Psoas muscle (tissue), 8 donors: Measurements from ENCODE around the gene ACOXL. TPM values are rescaled to one million over a fixed set of nuclear protein-coding genes. Genes with fewer than 3 reads are reported as not detected.

ENCODE experiments used
- ATAC-seq, 4 donors: fragments of 200-7000 bp; cut with Tn5 transposase; one replicate each; pipeline ENCODE4 v1.9.1; 2020; ENCODE audit warnings: moderate library complexity in 3 of 4, mild to moderate bottlenecking in 2 of 4
- DNase-seq, 2 donors: peaks; one replicate each; pipeline ENCODE4 v3.0.0-alpha.2; 2020
- H3K27ac ChIP-seq: fragments of 200-600 bp; one replicate; pipeline ENCODE4 v1.8.0; 2022
- H3K27me3 ChIP-seq, 3 donors: fragments of 200-600 bp in 1 of 3; one replicate each; pipeline versions ENCODE4 v1.6.1 to v1.8.0; 2013 to 2022; ENCODE audit warnings: low read length in 2 of 3, mild to moderate bottlenecking in 2 of 3, moderate library complexity in 1 of 3; ENCODE audit not compliant: insufficient read depth in 3 of 3
- H3K36me3 ChIP-seq, 2 donors: fragments of 200-600 bp in 1 of 2; one replicate each; pipeline versions ENCODE4 v1.6.1 to v1.8.0; 2013 to 2022; ENCODE audit warnings: low read depth in 1 of 2, mild to moderate bottlenecking in 1 of 2, moderate library complexity in 1 of 2; ENCODE audit not compliant: insufficient read depth in 1 of 2
- H3K4me1 ChIP-seq: fragments of 200-600 bp; one replicate; pipeline ENCODE4 v1.8.0; 2022
- H3K4me3 ChIP-seq: fragments of 200-600 bp; one replicate; pipeline ENCODE4 v1.8.0; 2022; ENCODE audit warnings: mild to moderate bottlenecking
- H3K9me3 ChIP-seq: fragments of 200-600 bp; one replicate; pipeline ENCODE4 v1.8.0; 2022
- WGBS, 3 donors: extraction: QIAGEN DNeasy Blood & Tissue Kit; methylation state at CpG; one replicate each; pipeline versions ENCODE4 v1.1.6 to v1.1.7; 2013; 5-methylcytosine and 5-hydroxymethylcytosine counted together
- intact Hi-C, 2 donors: fragments of 100-400 bp; cut with DNase I; formaldehyde crosslinking; loops; one replicate each; pipeline versions ENCODE4 v1.11.0 to v1.14.2; 2022
- polyA plus RNA-seq, 3 donors: library from polyadenylated mRNA; stranded (reverse); fragments of 200-250 nt; gene quantifications; one replicate each; pipeline ENCODE4 v1.2.3, GENCODE V29; 2013
- total RNA-seq, 4 donors: library from RNA; stranded (reverse); fragmentation: NEBNext Ultra II Directional in 2 of 4; extraction: Animal tissue kit (Norgen Biotek cat#: 25700) in 2 of 4; gene quantifications; one replicate each; pipeline versions ENCODE4 v1.2.1 to v1.2.4, GENCODE V29; 2021 to 2023
- TF ChIP-seq, protein P1 (sequence below): fragments of 200-600 bp; IDR thresholded peaks from one replicate; pipeline ENCODE4 v1.8.0; 2022; ENCODE audit warnings: antibody characterized with exemption
- donor health status: healthy with polysubstance abuse.
- donor health status: DM: no; HTN: no; CAD: no; lungs with moderate emphysema.
- donor health status: Bipolar disorder and iron deficiency.
- donor health status: healthy.
- donor health status: DM: yes; HTN: yes; CAD: no.
- donor health status: DM: no; HTN: no; CAD: no.
- donor health status: DM: no; HTN: no; CAD: no.
- donor health status: DM: yes; HTN: yes; CAD: no.

Gene ACOXL
- total and polyA plus RNA-seq, 7 donors, result 0.01 TPM; not detected in 6

DNA sequence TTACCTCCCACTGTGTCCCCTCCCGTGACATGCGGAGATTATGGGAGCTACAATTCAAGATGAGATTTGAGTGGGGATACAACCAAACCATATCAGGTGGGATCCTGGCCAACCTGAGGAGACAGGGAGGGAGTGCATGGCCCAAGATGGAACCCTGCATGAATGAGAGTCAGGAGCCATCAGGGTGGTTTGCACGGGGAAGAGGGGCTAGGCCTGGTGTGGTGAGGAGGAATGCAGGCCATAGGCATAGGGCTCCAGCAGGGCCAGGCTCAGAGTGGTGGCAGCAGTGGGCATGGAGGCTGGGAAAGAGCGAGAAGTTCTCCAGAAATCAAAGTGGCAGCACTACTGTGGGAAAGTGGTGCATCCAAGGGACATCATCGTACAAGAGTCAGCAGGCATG is 314.3 kb downstream of the ACOXL start:
- intact Hi-C loops, result no loop called here

DNA sequence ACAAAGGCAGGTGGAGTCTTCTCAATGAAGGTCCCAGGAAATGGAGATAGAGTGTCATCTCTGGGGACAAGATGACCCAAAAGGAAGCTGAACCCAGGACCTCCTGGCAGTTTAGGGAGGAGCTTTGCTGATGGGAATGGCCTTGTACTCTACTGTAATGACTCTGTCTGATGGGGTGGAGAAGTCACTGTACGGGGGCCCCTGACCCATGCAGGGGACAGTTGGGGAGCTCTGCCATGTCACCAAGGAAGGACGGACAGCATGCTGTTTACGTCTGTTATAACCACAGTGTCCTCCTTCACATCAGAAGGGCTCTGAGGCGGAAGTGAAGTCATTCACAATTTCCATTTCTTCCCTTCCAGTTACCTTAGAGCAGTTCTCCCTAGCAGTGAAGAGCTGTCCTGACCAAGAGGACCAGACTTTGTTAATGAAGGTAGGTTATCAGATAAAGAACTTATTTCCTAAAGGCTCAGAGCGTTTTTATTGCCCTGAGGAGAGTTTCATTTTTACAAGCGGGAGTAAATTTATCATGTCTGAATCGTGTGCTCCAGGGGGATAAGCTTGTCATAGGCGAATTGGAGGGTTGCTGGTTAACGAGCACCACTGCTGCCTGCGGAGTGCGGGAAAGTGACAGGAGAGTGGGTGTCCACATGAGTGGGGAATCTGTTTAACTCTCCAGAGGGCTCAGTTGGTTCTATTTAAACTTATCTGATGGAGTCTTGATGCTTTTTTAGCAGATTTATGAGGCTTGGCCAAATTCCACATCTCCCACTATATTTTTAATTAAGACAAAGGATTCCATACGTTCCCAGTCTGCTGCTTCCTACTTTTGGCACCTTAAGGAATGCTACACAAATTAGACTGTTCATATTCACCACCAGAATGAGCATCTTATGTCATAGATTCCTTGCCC is 316.7 kb downstream of the ACOXL start:
- intact Hi-C loops, result no loop called here
- TF ChIP-seq, protein P1, sequence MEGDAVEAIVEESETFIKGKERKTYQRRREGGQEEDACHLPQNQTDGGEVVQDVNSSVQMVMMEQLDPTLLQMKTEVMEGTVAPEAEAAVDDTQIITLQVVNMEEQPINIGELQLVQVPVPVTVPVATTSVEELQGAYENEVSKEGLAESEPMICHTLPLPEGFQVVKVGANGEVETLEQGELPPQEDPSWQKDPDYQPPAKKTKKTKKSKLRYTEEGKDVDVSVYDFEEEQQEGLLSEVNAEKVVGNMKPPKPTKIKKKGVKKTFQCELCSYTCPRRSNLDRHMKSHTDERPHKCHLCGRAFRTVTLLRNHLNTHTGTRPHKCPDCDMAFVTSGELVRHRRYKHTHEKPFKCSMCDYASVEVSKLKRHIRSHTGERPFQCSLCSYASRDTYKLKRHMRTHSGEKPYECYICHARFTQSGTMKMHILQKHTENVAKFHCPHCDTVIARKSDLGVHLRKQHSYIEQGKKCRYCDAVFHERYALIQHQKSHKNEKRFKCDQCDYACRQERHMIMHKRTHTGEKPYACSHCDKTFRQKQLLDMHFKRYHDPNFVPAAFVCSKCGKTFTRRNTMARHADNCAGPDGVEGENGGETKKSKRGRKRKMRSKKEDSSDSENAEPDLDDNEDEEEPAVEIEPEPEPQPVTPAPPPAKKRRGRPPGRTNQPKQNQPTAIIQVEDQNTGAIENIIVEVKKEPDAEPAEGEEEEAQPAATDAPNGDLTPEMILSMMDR, result no peak
- DNase-seq (no peak), ATAC-seq (no peak)
- no peaks in the 10 kb centered on the region for H3K9me3 ChIP-seq
- no peaks in the 10 kb centered on the region for H3K27me3 ChIP-seq
- H3K36me3 ChIP-seq, result no peaks in the 10 kb centered on the region
- WGBS, 3 donors, result 74 to 78% (median 76%) methylated on average over 12 of the region's 12 CpGs
- no peak overlapping the region for H3K27ac ChIP-seq
- H3K4me3 ChIP-seq, result no peak overlapping the region
- no peaks in the 10 kb centered on the region for H3K4me1 ChIP-seq

More for the DNA sequence above, 314.3 kb downstream of the ACOXL start:
- Histone ChIP-seq H3K27ac (no peak overlapping the region), H3K27me3 (no peaks in the 10 kb centered on the region), H3K36me3 (no peaks in the 10 kb centered on the region), H3K4me3 (no peak overlapping the region), H3K9me3 (no peaks in the 10 kb centered on the region), H3K4me1 (no peaks in the 10 kb centered on the region)
- no peak for ATAC-seq
- WGBS, 3 donors, result 90 to 96% (median 92%) methylated on average over 5 of the region's 5 CpGs
- DNase-seq, result no peak
- TF ChIP-seq, protein P1, result no peak

DNA sequence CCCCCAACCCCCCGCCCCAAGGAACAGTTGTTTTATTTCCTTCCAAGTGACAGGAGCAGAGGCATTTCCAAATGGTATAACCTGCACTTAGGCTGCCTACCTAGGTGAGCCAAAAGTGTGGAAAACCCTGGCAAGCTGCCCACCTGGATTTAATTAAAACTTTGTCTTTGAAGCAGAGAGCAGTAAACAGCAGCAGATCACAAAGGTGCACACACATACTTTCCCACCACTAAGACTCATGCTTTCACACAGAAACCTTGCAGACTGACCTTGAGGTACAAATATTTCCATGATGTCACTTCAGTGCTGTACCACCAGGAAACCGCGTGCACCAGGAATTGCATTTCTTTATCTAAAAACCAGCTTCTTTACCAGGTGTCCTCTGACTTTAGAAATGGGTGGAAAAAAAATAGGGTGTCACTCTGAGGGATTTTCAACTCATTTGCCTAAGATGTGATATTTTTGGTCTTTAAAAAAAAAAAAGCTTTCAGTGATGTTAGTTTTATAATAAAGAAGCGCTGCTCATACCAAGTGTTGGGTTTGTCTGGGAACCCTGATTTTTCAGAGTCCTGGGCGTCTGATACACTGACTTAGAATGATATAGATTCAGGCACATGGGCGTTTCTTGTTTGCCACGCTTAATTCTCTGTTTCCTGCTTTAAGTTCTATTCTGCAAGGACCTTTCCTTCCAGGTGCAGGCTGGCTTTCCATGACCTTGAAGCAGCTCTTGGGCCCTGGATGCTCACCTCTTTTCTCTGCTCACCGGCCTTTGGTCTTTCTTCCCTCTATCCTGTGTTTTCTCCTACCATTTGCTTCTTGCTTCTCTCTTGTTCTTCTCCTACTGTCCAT is 317.6 kb downstream of the ACOXL start:
- 79 to 82% (median 80%) methylated on average over 8 of the region's 8 CpGs for WGBS, 3 donors
- Histone ChIP-seq H3K9me3 (no peaks in the 10 kb centered on the region), H3K4me3 (no peak overlapping the region), H3K4me1 (no peaks in the 10 kb centered on the region), H3K27ac (no peak overlapping the region), H3K27me3 (no peaks in the 10 kb centered on the region), H3K36me3 (no peaks in the 10 kb centered on the region)
- TF ChIP-seq, protein P1, result no peak
- ATAC-seq, result no peak
- intact Hi-C loops, result no loop called here
- DNase-seq, result no peak

DNA sequence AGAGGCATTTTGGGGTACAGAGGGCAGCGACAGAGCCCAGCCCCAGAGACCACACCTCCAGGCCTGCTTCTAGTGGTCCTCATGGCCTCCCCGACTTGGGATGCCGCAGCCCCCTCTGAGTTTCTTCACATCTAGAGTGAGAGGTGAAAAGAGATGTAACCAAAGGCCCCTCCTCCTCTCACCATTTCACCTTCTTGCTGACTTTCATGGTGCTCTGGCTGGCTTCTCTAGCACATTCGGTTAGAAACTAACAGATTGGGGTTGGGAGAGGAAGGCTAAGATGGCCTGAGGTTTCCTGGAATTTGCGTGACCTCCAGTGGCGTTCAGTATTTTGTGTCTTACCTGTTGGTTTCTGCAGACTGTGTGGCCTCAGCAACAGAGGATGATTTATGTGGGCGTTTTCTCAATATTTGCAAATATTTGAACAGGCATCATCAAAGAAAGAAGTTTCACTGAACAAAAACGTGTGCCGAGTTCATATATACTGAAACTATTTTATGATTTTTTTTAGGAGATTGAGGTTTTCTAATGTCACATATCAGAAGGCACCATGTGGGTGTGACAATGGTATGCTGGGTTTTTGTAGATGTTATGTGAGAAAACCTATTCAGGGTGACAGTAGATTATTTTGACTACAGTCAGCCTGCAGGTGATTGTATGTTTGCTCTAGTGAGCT is 318.5 kb downstream of the ACOXL start:
- H3K4me3 ChIP-seq, result no peak overlapping the region
- TF ChIP-seq, protein P1, result no peak
- no peaks in the 10 kb centered on the region for H3K9me3 ChIP-seq
- no peaks in the 10 kb centered on the region for H3K4me1 ChIP-seq
- H3K27ac ChIP-seq, result no peak overlapping the region
- H3K36me3 ChIP-seq, result no peaks in the 10 kb centered on the region
- intact Hi-C loops, result no loop called here
- ATAC-seq, result no peak
- H3K27me3 ChIP-seq, result no peaks in the 10 kb centered on the region
- no peak for DNase-seq
- 92 to 93% (median 93%) methylated on average over 9 of the region's 9 CpGs for WGBS, 3 donors
